Spleen (tissue), 11 donors: Measurements from ENCODE around the gene STX18. TPM values are rescaled to one million over a fixed set of nuclear protein-coding genes. Genes with fewer than 3 reads are reported as not detected.
A peak's percentile ranks its signal among the peaks of the same experiment; 100 is the strongest.

ENCODE experiments used
- DNase-seq: peaks from one replicate; pipeline ENCODE4 v3.0.0-alpha.2; 2020
- H3K27ac ChIP-seq, 8 donors: fragments of 200-600 bp; sonication (generic) in 7 of 8; 1 replicate in 4 of 8; 2 replicates in 4 of 8; pipeline versions ENCODE4 v1.5.0 to v1.8.0; 2016 to 2021; ENCODE audit warnings: inconsistent platforms in 4 of 8, mild to moderate bottlenecking in 4 of 8, moderate library complexity in 1 of 8
- H3K27me3 ChIP-seq, 7 donors: fragments of 200-600 bp; sonication (generic) in 6 of 7; replicated peaks in 1 of 7; 1 replicate in 4 of 7; 2 replicates in 3 of 7; pipeline versions ENCODE4 v1.5.0 to v1.8.0; 2016 to 2021; ENCODE audit warnings: inconsistent platforms in 3 of 7, mild to moderate bottlenecking in 1 of 7
- H3K36me3 ChIP-seq, 6 donors: fragments of 200-600 bp; sonication (generic) in 5 of 6; 1 replicate in 4 of 6; 2 replicates in 2 of 6; pipeline versions ENCODE4 v1.5.0 to v1.8.0; 2016 to 2021; ENCODE audit warnings: inconsistent platforms in 2 of 6
- H3K4me1 ChIP-seq, 6 donors: fragments of 200-600 bp; sonication (generic) in 5 of 6; 1 replicate in 3 of 6; 2 replicates in 3 of 6; pipeline versions ENCODE4 v1.5.0 to v1.8.0; 2016 to 2021; ENCODE audit warnings: inconsistent platforms in 3 of 6
- H3K4me3 ChIP-seq, 8 donors: fragments of 200-600 bp; sonication (generic) in 7 of 8; 1 replicate in 4 of 8; 2 replicates in 4 of 8; pipeline versions ENCODE4 v1.5.0 to v1.8.0; 2016 to 2021; ENCODE audit warnings: inconsistent platforms in 4 of 8, mild to moderate bottlenecking in 4 of 8, moderate library complexity in 2 of 8
- H3K9me3 ChIP-seq, 8 donors: fragments of 200-600 bp; sonication (generic) in 7 of 8; 1 replicate in 4 of 8; 2 replicates in 4 of 8; pipeline versions ENCODE4 v1.5.0 to v1.8.0; 2016 to 2021; ENCODE audit warnings: inconsistent platforms in 4 of 8
- CTCF ChIP-seq, 11 experiments: fragments of 200-600 bp in 7 of 11; fragments of 450-650 bp in 4 of 11; sonication (generic) in 4 of 11; IDR thresholded peaks in 8 of 11; conservative IDR thresholded peaks in 3 of 11; 1 replicate in 7 of 11; 2 replicates in 4 of 11; pipeline versions ENCODE4 v1.4.0 to v1.8.0; 2016 to 2021; ENCODE audit warnings: antibody characterized with exemption in 11 of 11, inconsistent platforms in 4 of 11, mild to moderate bottlenecking in 1 of 11
- POLR2A ChIP-seq, 3 donors: fragments of 450-650 bp; IDR thresholded peaks; one replicate each; pipeline ENCODE4 v1.5.1; 2017; ENCODE audit warnings: antibody characterized with exemption in 3 of 3, mild to moderate bottlenecking in 1 of 3
- POLR2AphosphoS5 ChIP-seq, 3 donors: sonication (generic); formaldehyde crosslinking; IDR thresholded peaks; one replicate each; pipeline ENCODE4 v1.5.1; 2017; ENCODE audit warnings: antibody characterized with exemption in 3 of 3
- WGBS, 5 donors: extraction: QIAGEN DNeasy Blood & Tissue Kit in 3 of 5; methylation state at CpG; one replicate each; pipeline versions ENCODE4 v1.1.5 to v1.1.7; 2013 to 2018; 5-methylcytosine and 5-hydroxymethylcytosine counted together
- intact Hi-C: fragments of 100-400 bp; cut with DNase I; formaldehyde crosslinking; loops from one replicate; pipeline ENCODE4 v1.15.0; 2023; ENCODE audit warnings: low total_unique reads
- polyA plus RNA-seq, 3 donors: library from polyadenylated mRNA; stranded (reverse); fragments of 200-250 nt; gene quantifications; one replicate each; pipeline ENCODE4 v1.2.1, GENCODE V29; 2013
- total RNA-seq, 7 donors: library from RNA; depleted of rRNA in 3 of 7; stranded (reverse); fragments of >200 nt in 3 of 7; fragmentation: NEBNext Ultra II Directional in 4 of 7; extraction: Animal tissue kit (Norgen Biotek cat#: 25700) in 4 of 7; gene quantifications; one replicate each; pipeline versions ENCODE4 v1.1.0 to v1.2.1, GENCODE V29; 2016 to 2021
- donor health status: healthy with polysubstance abuse.
- donor health status: DM: no; HTN: no; CAD: no; lungs with moderate emphysema.
- donor health status: DM: no; HTN: no; CAD: no.
- donor health status: Bipolar disorder and iron deficiency.
- donor health status: healthy.
- donor health status: DM: no; HTN: no; CAD: no.
- donor health status: DM: yes; HTN: yes; CAD: no.

STX18 gene
- total and polyA plus RNA-seq, 10 donors: 19.0 to 45.8 (median 29.8) TPM

- peak; percentile 63 for DNase-seq
- Histone ChIP-seq H3K27ac (no peak overlapping the region), H3K4me1 (no peaks in the 10 kb centered on the region), H3K27me3 (peaks cover 0 to 7% (median 0%) of the 10 kb centered on the region in 7 donors), H3K4me3 (no peak overlapping the region), H3K9me3 (peaks cover 0 to 5% (median 0%) of the 10 kb centered on the region in 8 donors), H3K36me3 (peaks cover 0 to 32% (median 4%) of the 10 kb centered on the region in 6 donors)
- intact Hi-C loops: no loop called here
- 86 to 89% (median 88%) methylated on average over 10 of the region's 10 CpGs for WGBS, 5 donors
- TF ChIP-seq POLR2A (IDR thresholded peaks at IDR 0.05) (no peak), POLR2AphosphoS5 (IDR thresholded peaks at IDR 0.05) (no peak), CTCF (IDR thresholded peaks at IDR 0.05 in 8 of 11, conservative IDR thresholded peaks at IDR 0.05 in 3 of 11) (no peak)
Measured at GRCh38 chr4:4413373-4413725, 128.5 kb downstream of the STX18 start.

- peaks cover 0 to 26% (median 4%) of the 10 kb centered on the region in 6 donors for H3K36me3 ChIP-seq
- H3K4me3 ChIP-seq: no peak overlapping the region
- 77 to 83% (median 77%) methylated on average over 19 of the region's 19 CpGs for WGBS, 5 donors
- no peak overlapping the region for H3K27ac ChIP-seq
- TF ChIP-seq POLR2AphosphoS5 (IDR thresholded peaks at IDR 0.05): no peak
- no peak for TF ChIP-seq CTCF (IDR thresholded peaks at IDR 0.05 in 8 of 11, conservative IDR thresholded peaks at IDR 0.05 in 3 of 11)
- intact Hi-C loops: no loop called here
- no peaks in the 10 kb centered on the region for H3K4me1 ChIP-seq
- H3K27me3 ChIP-seq: peaks cover 0 to 13% (median under 1%) of the 10 kb centered on the region in 7 donors
- peak; percentile 59 for DNase-seq
- H3K9me3 ChIP-seq: peaks cover 0 to 5% (median 0%) of the 10 kb centered on the region in 8 donors
Measured at GRCh38 chr4:4412641-4413372, 129.0 kb downstream of the STX18 start.

- Histone ChIP-seq H3K27me3 (peaks cover 0 to 22% (median 4%) of the 10 kb centered on the region in 7 donors), H3K9me3 (peaks cover 0 to 5% (median 0%) of the 10 kb centered on the region in 8 donors), H3K36me3 (peaks cover 0 to 17% (median 4%) of the 10 kb centered on the region in 6 donors), H3K27ac (no peak overlapping the region), H3K4me1 (no peaks in the 10 kb centered on the region), H3K4me3 (no peak overlapping the region)
- 90 to 95% (median 92%) methylated on average over 9 to 15 of the region's 15 CpGs for WGBS, 5 donors
- DNase-seq: peak; percentile 64
- no peak for TF ChIP-seq CTCF (IDR thresholded peaks at IDR 0.05 in 8 of 11, conservative IDR thresholded peaks at IDR 0.05 in 3 of 11)
- TF ChIP-seq POLR2A (IDR thresholded peaks at IDR 0.05): no peak
- TF ChIP-seq POLR2AphosphoS5 (IDR thresholded peaks at IDR 0.05): peak in 1 of 3 donors; percentile 20
- intact Hi-C loops: no loop called here
Measured at GRCh38 chr4:4411906-4412305, 129.9 kb downstream of the STX18 start.

- Histone ChIP-seq H3K9me3 (no peaks in the 10 kb centered on the region), H3K4me1 (no peaks in the 10 kb centered on the region), H3K27me3 (peaks cover 0 to 38% (median 4%) of the 10 kb centered on the region in 7 donors), H3K4me3 (no peak overlapping the region), H3K27ac (no peak overlapping the region), H3K36me3 (peaks cover 0 to 2% (median 0%) of the 10 kb centered on the region in 6 donors)
- 85 to 93% (median 91%) methylated on average over 15 of the region's 15 CpGs for WGBS, 5 donors
- no peak for TF ChIP-seq POLR2A (IDR thresholded peaks at IDR 0.05)
- TF ChIP-seq CTCF (IDR thresholded peaks at IDR 0.05 in 8 of 11, conservative IDR thresholded peaks at IDR 0.05 in 3 of 11): no peak
- TF ChIP-seq POLR2AphosphoS5 (IDR thresholded peaks at IDR 0.05): no peak
- intact Hi-C loops: no loop called here
- DNase-seq: peak; percentile 41
Measured at GRCh38 chr4:4410271-4410670, 131.6 kb downstream of the STX18 start.
